Mesenchymal stem cell (in vitro differentiated cells and primary cell): ENCODE results near the gene GLRA3.

Experiments used
- DNase-seq: peaks from one replicate; pipeline ENCODE4 v3.0.0-alpha.2; 2013
- H2AFZ ChIP-seq: one replicate; pipeline ENCODE4 v1.6.1; 2013; ENCODE audit warnings: low read depth, mild to moderate bottlenecking, control low read depth, inconsistent platforms, low read length, moderate library complexity
- H2AK5ac ChIP-seq: 2 replicates; pipeline ENCODE4 v1.6.1; 2013; ENCODE audit warnings: low read length, moderate library complexity, mild to moderate bottlenecking, inconsistent platforms; ENCODE audit not compliant: severe bottlenecking
- H2BK120ac ChIP-seq: one replicate; pipeline ENCODE4 v1.6.1; 2013; ENCODE audit warnings: low read depth, mild to moderate bottlenecking, inconsistent platforms, low read length, moderate library complexity
- H2BK12ac ChIP-seq, 2 experiments: one replicate each; pipeline ENCODE4 v1.6.1; 2013; ENCODE audit warnings: inconsistent platforms in 2 of 2, low read length in 2 of 2, mild to moderate bottlenecking in 2 of 2, moderate library complexity in 2 of 2, control low read depth in 1 of 2
- H2BK15ac ChIP-seq: one replicate; pipeline ENCODE4 v1.6.1; 2013; ENCODE audit warnings: mild to moderate bottlenecking, low read depth, inconsistent platforms; ENCODE audit not compliant: poor library complexity, severe bottlenecking
- H2BK5ac ChIP-seq: 2 replicates; pipeline ENCODE4 v1.6.1; 2013; ENCODE audit warnings: low read depth, mild to moderate bottlenecking, low read length, control low read depth, inconsistent platforms; ENCODE audit not compliant: poor library complexity, severe bottlenecking
- H3K14ac ChIP-seq, 2 experiments: one replicate each; pipeline ENCODE4 v1.6.1; 2013; ENCODE audit warnings: inconsistent platforms in 2 of 2, low read length in 2 of 2, control low read depth in 1 of 2, mild to moderate bottlenecking in 1 of 2, moderate library complexity in 1 of 2
- H3K18ac ChIP-seq, 2 experiments: one replicate each; pipeline ENCODE4 v1.6.1; 2013; ENCODE audit warnings: inconsistent platforms in 2 of 2, low read length in 2 of 2, control low read depth in 1 of 2, low read depth in 1 of 2, mild to moderate bottlenecking in 1 of 2
- H3K23ac ChIP-seq, 2 experiments: one replicate each; pipeline ENCODE4 v1.6.1; 2013; ENCODE audit warnings: inconsistent platforms in 2 of 2, low read length in 2 of 2, mild to moderate bottlenecking in 2 of 2, moderate library complexity in 2 of 2, control low read depth in 1 of 2
- H3K27ac ChIP-seq: 2 replicates; pipeline ENCODE4 v1.5.1; 2013; ENCODE audit warnings: mild to moderate bottlenecking, moderate library complexity, low read length, control low read depth, inconsistent platforms; ENCODE audit not compliant: poor library complexity, severe bottlenecking
- H3K27me3 ChIP-seq, 2 experiments: 2 replicates each; pipeline versions ENCODE4 v1.6.1 to v1.7.0; 2013; ENCODE audit warnings: low read length in 2 of 2, mild to moderate bottlenecking in 2 of 2, moderate library complexity in 2 of 2, control low read depth in 1 of 2, inconsistent platforms in 1 of 2; ENCODE audit not compliant: control insufficient read depth in 1 of 2, insufficient read depth in 1 of 2
- H3K36me3 ChIP-seq, 2 experiments: 2 replicates each; pipeline versions ENCODE4 v1.6.1 to v1.7.0; 2013; ENCODE audit warnings: low read length in 2 of 2, control low read depth in 1 of 2, inconsistent platforms in 1 of 2, low read depth in 1 of 2, mild to moderate bottlenecking in 1 of 2; ENCODE audit not compliant: insufficient read depth in 2 of 2, control insufficient read depth in 1 of 2
- H3K4ac ChIP-seq, 2 experiments: one replicate each; pipeline ENCODE4 v1.6.1; 2013; ENCODE audit warnings: inconsistent platforms in 2 of 2, low read length in 2 of 2, mild to moderate bottlenecking in 2 of 2, moderate library complexity in 2 of 2, control low read depth in 1 of 2, low read depth in 1 of 2
- H3K4me1 ChIP-seq: 2 replicates; pipeline ENCODE4 v1.6.1; 2013; ENCODE audit warnings: low read depth, low read length, control low read depth; ENCODE audit not compliant: control insufficient read depth, insufficient read depth
- H3K4me2 ChIP-seq: 2 replicates; pipeline ENCODE4 v1.6.1; 2013; ENCODE audit warnings: low read length, mild to moderate bottlenecking, inconsistent platforms; ENCODE audit not compliant: poor library complexity, severe bottlenecking
- H3K4me3 ChIP-seq, 2 experiments: 2 replicates each; pipeline versions ENCODE4 v1.5.1 to v1.7.0; 2013; ENCODE audit warnings: low read length in 2 of 2, mild to moderate bottlenecking in 2 of 2, control low read depth in 1 of 2, low read depth in 1 of 2; ENCODE audit not compliant: insufficient read depth in 1 of 2
- H3K79me1 ChIP-seq: replicated peaks from 2 replicates; pipeline ENCODE4 v1.6.1; 2013; ENCODE audit warnings: mild to moderate bottlenecking, control low read depth, low read length, inconsistent platforms; ENCODE audit not compliant: poor library complexity, severe bottlenecking
- H3K9ac ChIP-seq: 2 replicates; pipeline ENCODE4 v1.7.0; 2013; ENCODE audit warnings: mild to moderate bottlenecking, low read length, moderate library complexity
- H3K9me3 ChIP-seq: 2 replicates; pipeline ENCODE4 v1.7.0; 2013; ENCODE audit warnings: mild to moderate bottlenecking, low read length; ENCODE audit not compliant: control insufficient read depth
- H4K8ac ChIP-seq: one replicate; pipeline ENCODE4 v1.6.1; 2013; ENCODE audit warnings: inconsistent platforms, mild to moderate bottlenecking, low read length, moderate library complexity
- H4K91ac ChIP-seq: one replicate; pipeline ENCODE4 v1.6.1; 2013; ENCODE audit warnings: mild to moderate bottlenecking, low read length, inconsistent platforms
- WGBS: methylation state at CpG from one replicate; pipeline ENCODE4 v1.1.7; 2013; ENCODE audit warnings: mixed read lengths; 5-methylcytosine and 5-hydroxymethylcytosine counted together

The GLRA3 gene

GRCh38 chr4:174871407-174871806 is 42.4 kb upstream of the GLRA3 start:
- H2BK120ac ChIP-seq, result no peak overlapping the region
- H3K27ac ChIP-seq, result no peak overlapping the region
- no peak overlapping the region for H3K23ac ChIP-seq
- no peak overlapping the region for H3K14ac ChIP-seq
- H3K4me2 ChIP-seq, result no peak overlapping the region
- peaks cover 4% of the 10 kb centered on the region for H3K9me3 ChIP-seq
- no peak overlapping the region for H4K8ac ChIP-seq
- no peak overlapping the region for H2AK5ac ChIP-seq
- no peak overlapping the region for H2BK15ac ChIP-seq
- no peak overlapping the region for H2BK5ac ChIP-seq
- no peak for DNase-seq
- no peak overlapping the region for H2BK12ac ChIP-seq
- H3K4ac ChIP-seq, result no peak overlapping the region
- H3K4me3 ChIP-seq, result no peak overlapping the region
- no peak overlapping the region for H4K91ac ChIP-seq
- H3K79me1 ChIP-seq, result no peaks in the 10 kb centered on the region
- no peaks in the 10 kb centered on the region for H3K4me1 ChIP-seq
- H3K18ac ChIP-seq, result no peak overlapping the region
- no peaks in the 10 kb centered on the region for H3K36me3 ChIP-seq
- no peak overlapping the region for H2AFZ ChIP-seq
- H3K27me3 ChIP-seq, result no peaks in the 10 kb centered on the region
- H3K9ac ChIP-seq, result no peak overlapping the region

GRCh38 chr4:174870311-174870710 is 41.3 kb upstream of the GLRA3 start:
- Histone ChIP-seq H3K27me3 (no peaks in the 10 kb centered on the region), H3K4me1 (no peaks in the 10 kb centered on the region), H4K8ac (no peak overlapping the region), H3K36me3 (no peaks in the 10 kb centered on the region), H3K4me2 (no peak overlapping the region), H3K9ac (no peak overlapping the region), H3K27ac (no peak overlapping the region), H2AFZ (no peak overlapping the region), H3K23ac (no peak overlapping the region), H3K9me3 (peaks cover 4% of the 10 kb centered on the region), H4K91ac (no peak overlapping the region), H2BK120ac (no peak overlapping the region), H3K79me1 (no peaks in the 10 kb centered on the region), H3K18ac (no peak overlapping the region), H3K4me3 (no peak overlapping the region), H2AK5ac (no peak overlapping the region), H3K4ac (no peak overlapping the region), H3K14ac (no peak overlapping the region), H2BK12ac (no peak overlapping the region), H2BK5ac (no peak overlapping the region), H2BK15ac (no peak overlapping the region)
- no peak for DNase-seq
- WGBS, result 75% methylated on average over 1 of the region's 2 CpGs

- Histone ChIP-seq H3K4me2 (no peak overlapping the region), H4K8ac (no peak overlapping the region), H3K9me3 (peaks cover 4% of the 10 kb centered on the region), H2BK15ac (no peak overlapping the region), H3K27me3 (no peaks in the 10 kb centered on the region), H4K91ac (no peak overlapping the region), H3K23ac (no peak overlapping the region), H3K4me3 (no peak overlapping the region), H3K36me3 (no peaks in the 10 kb centered on the region), H2BK12ac (no peak overlapping the region), H3K4ac (no peak overlapping the region), H3K27ac (no peak overlapping the region), H3K9ac (no peak overlapping the region), H3K18ac (no peak overlapping the region), H3K14ac (no peak overlapping the region), H2AFZ (no peak overlapping the region), H2BK120ac (no peak overlapping the region), H2BK5ac (no peak overlapping the region), H3K4me1 (no peaks in the 10 kb centered on the region), H3K79me1 (no peaks in the 10 kb centered on the region), H2AK5ac (no peak overlapping the region)
- WGBS, result 64% methylated on average over 3 of the region's 3 CpGs
- DNase-seq, result no peak
Measured at GRCh38 chr4:174869339-174869738, 40.3 kb upstream of the GLRA3 start.

- H4K8ac ChIP-seq, result no peak overlapping the region
- no peaks in the 10 kb centered on the region for H3K4me1 ChIP-seq
- no peak overlapping the region for H2BK15ac ChIP-seq
- no peak overlapping the region for H3K18ac ChIP-seq
- H3K36me3 ChIP-seq, result no peaks in the 10 kb centered on the region
- no peak overlapping the region for H2BK12ac ChIP-seq
- H4K91ac ChIP-seq, result no peak overlapping the region
- no peak overlapping the region for H2BK5ac ChIP-seq
- H2BK120ac ChIP-seq, result no peak overlapping the region
- no peak for DNase-seq
- H3K4me2 ChIP-seq, result no peak overlapping the region
- no peak overlapping the region for H3K4me3 ChIP-seq
- H3K23ac ChIP-seq, result no peak overlapping the region
- H3K14ac ChIP-seq, result no peak overlapping the region
- no peak overlapping the region for H3K27ac ChIP-seq
- no peaks in the 10 kb centered on the region for H3K27me3 ChIP-seq
- no peak overlapping the region for H3K9ac ChIP-seq
- H3K4ac ChIP-seq, result no peak overlapping the region
- 69% methylated on average over 2 of the region's 3 CpGs for WGBS
- H2AFZ ChIP-seq, result no peak overlapping the region
- no peaks in the 10 kb centered on the region for H3K79me1 ChIP-seq
- peaks cover 4% of the 10 kb centered on the region for H3K9me3 ChIP-seq
- H2AK5ac ChIP-seq, result no peak overlapping the region
Measured at GRCh38 chr4:174867903-174868302, 38.9 kb upstream of the GLRA3 start.
